Measurements from ENCODE around the gene HS3ST6. TPM values are rescaled to one million over a fixed set of nuclear protein-coding genes. Genes with fewer than 3 reads are reported as not detected.
"Not testable (repeated sequence)": the region's sequence is repeated elsewhere in the genome, so short reads cannot be mapped to it uniquely, and the experiment has no call there.

Gene HS3ST6
- total and polyA plus RNA-seq, 2 donors (not counting 3 experiments of a cell fraction or from before 2014, with no cell fraction given): not detected

GRCh38 chr16:1876066-1876465 lies 42.1 kb downstream of the HS3ST6 start:
- intact Hi-C loops (cut with micrococcal nuclease); dilution Hi-C loops (cut with MboI; ENCODE audit: extremely low pct_ligation_motif_present, low sequenced_read_pairs); H3K4me3 ChIP-seq (replicated peaks in 1 of 3; ENCODE audit: insufficient read depth in 1 of 3, low read depth in 1 of 3, low read length in 3 of 3); H3K9me1 ChIP-seq (replicated peaks; ENCODE audit: control insufficient read depth, extremely low read depth, insufficient read depth, low read length); H2AFZ ChIP-seq (ENCODE audit: low read depth, low read length); H3K9me3 ChIP-seq (replicated peaks; ENCODE audit: control insufficient read depth, insufficient read depth, low read length); H3K4me2 ChIP-seq (ENCODE audit: insufficient read depth, low read length); H4K20me1 ChIP-seq (replicated peaks; ENCODE audit: control insufficient read depth, extremely low read depth, insufficient read depth, low read length); BruUV-seq (replicated peaks); H3K4me1 ChIP-seq (ENCODE audit: control insufficient read depth, extremely low read depth, insufficient read depth, low read length); FAIRE-seq; DNase-seq (ENCODE audit: low read depth, low spot score); POLR2A ChIA-PET; H3K36me3 ChIP-seq (ENCODE audit: control insufficient read depth in 2 of 2, extremely low read depth in 1 of 2, insufficient read depth in 2 of 2, low read length in 2 of 2); H3K9ac ChIP-seq (replicated peaks; ENCODE audit: extremely low read depth, insufficient read depth, low read length); H3K79me2 ChIP-seq (ENCODE audit: control insufficient read depth, insufficient read depth, low read length); H3K27ac ChIP-seq (ENCODE audit: insufficient read depth, low read depth, low read length): not testable (repeated sequence)
- CTCF ChIA-PET: interaction anchor here (0.9 to 1.4 kb wide), 2 partner anchors 9 to 38 kb away, joined by 3 to 4 read pairs; no protein-coding TSS in a partner anchor
- peaks cover 5 to 15% of the 10 kb centered on the region in 2 experiments for H3K27me3 ChIP-seq (ENCODE audit: control insufficient read depth in 2 of 2, insufficient read depth in 2 of 2, low read length in 2 of 2)

GRCh38 chr16:1874854-1875253 lies 43.4 kb downstream of the HS3ST6 start:
- Histone ChIP-seq H3K9me1 (replicated peaks; ENCODE audit: control insufficient read depth, extremely low read depth, insufficient read depth, low read length) (no peaks in the 10 kb centered on the region), H3K9ac (replicated peaks; ENCODE audit: extremely low read depth, insufficient read depth, low read length) (no peak overlapping the region), H3K4me3 (replicated peaks in 1 of 3; ENCODE audit: insufficient read depth in 1 of 3, low read depth in 1 of 3, low read length in 3 of 3) (no peak overlapping the region), H3K4me2 (ENCODE audit: insufficient read depth, low read length) (no peak overlapping the region), H2AFZ (ENCODE audit: low read depth, low read length) (no peak overlapping the region), H3K4me1 (ENCODE audit: control insufficient read depth, extremely low read depth, insufficient read depth, low read length) (peaks cover 2% of the 10 kb centered on the region), H3K9me3 (replicated peaks; ENCODE audit: control insufficient read depth, insufficient read depth, low read length) (no peaks in the 10 kb centered on the region), H3K36me3 (ENCODE audit: control insufficient read depth in 2 of 2, extremely low read depth in 1 of 2, insufficient read depth in 2 of 2, low read length in 2 of 2) (no peaks in the 10 kb centered on the region), H3K27me3 (ENCODE audit: control insufficient read depth in 2 of 2, insufficient read depth in 2 of 2, low read length in 2 of 2) (peaks cover 5 to 15% of the 10 kb centered on the region in 2 experiments), H3K79me2 (ENCODE audit: control insufficient read depth, insufficient read depth, low read length) (no peaks in the 10 kb centered on the region), H3K27ac (ENCODE audit: insufficient read depth, low read depth, low read length) (no peak overlapping the region), H4K20me1 (replicated peaks; ENCODE audit: control insufficient read depth, extremely low read depth, insufficient read depth, low read length) (no peaks in the 10 kb centered on the region)
- dilution Hi-C loops (cut with MboI; ENCODE audit: extremely low pct_ligation_motif_present, low sequenced_read_pairs): no loop called here
- DNase-seq (ENCODE audit: low read depth, low spot score): no peak
- TF ChIP-seq POLR2AphosphoS5 (IDR thresholded peaks at IDR 0.05; ENCODE audit: insufficient read depth, low read depth, low read length): no peak
- TF ChIP-seq POLR2A (IDR thresholded peaks at IDR 0.05; ENCODE audit: low read depth, low read length): no peak
- TF ChIP-seq EZH2 (IDR thresholded peaks at IDR 0.05; ENCODE audit: borderline replicate concordance, low read depth, low read length, severe bottlenecking): no peak
- TF ChIP-seq JUN (IDR thresholded peaks at IDR 0.05; ENCODE audit: borderline replicate concordance, insufficient read depth, insufficient read length, low read depth): no peak
- TF ChIP-seq MYC (IDR thresholded peaks at IDR 0.05; ENCODE audit: low read depth, low read length): no peak
- TF ChIP-seq MAX (IDR thresholded peaks at IDR 0.05; ENCODE audit: insufficient read depth, insufficient read length): no peak
- no peak for TF ChIP-seq FOS (IDR thresholded peaks at IDR 0.05; ENCODE audit: borderline replicate concordance, insufficient read depth, low read length)
- TF ChIP-seq, protein P1, sequence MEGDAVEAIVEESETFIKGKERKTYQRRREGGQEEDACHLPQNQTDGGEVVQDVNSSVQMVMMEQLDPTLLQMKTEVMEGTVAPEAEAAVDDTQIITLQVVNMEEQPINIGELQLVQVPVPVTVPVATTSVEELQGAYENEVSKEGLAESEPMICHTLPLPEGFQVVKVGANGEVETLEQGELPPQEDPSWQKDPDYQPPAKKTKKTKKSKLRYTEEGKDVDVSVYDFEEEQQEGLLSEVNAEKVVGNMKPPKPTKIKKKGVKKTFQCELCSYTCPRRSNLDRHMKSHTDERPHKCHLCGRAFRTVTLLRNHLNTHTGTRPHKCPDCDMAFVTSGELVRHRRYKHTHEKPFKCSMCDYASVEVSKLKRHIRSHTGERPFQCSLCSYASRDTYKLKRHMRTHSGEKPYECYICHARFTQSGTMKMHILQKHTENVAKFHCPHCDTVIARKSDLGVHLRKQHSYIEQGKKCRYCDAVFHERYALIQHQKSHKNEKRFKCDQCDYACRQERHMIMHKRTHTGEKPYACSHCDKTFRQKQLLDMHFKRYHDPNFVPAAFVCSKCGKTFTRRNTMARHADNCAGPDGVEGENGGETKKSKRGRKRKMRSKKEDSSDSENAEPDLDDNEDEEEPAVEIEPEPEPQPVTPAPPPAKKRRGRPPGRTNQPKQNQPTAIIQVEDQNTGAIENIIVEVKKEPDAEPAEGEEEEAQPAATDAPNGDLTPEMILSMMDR (IDR thresholded peaks at IDR 0.05; ENCODE audit: extremely low read depth in 1 of 2, insufficient read depth in 1 of 2, low read depth in 1 of 2, low read length in 2 of 2): no peak
- intact Hi-C loops (cut with micrococcal nuclease): loop anchor here (5.0 kb wide), 1 partner anchor 38 kb away; no protein-coding TSS in a partner anchor
- CTCF ChIA-PET: interaction anchor here (0.8 to 1.1 kb wide), 3 partner anchors 9 to 11 kb away, joined by 3 to 4 read pairs (median 3); no protein-coding TSS in a partner anchor
- POLR2A ChIA-PET: no interaction called here
- BruUV-seq (replicated peaks): no TSS peak
- FAIRE-seq: no peak
